Astrocyte (in vitro differentiated cells and primary cell): ENCODE data around the gene CYYR1. TPM values are rescaled to one million over a fixed set of nuclear protein-coding genes. Genes with fewer than 3 reads are reported as not detected.
A peak's percentile ranks its signal among the peaks of the same experiment; 100 is the strongest.

ENCODE experiments used
- DNase-seq: peaks from one replicate; pipeline ENCODE4 v3.0.0-alpha.2; 2010; ENCODE audit warnings: low read depth
- FAIRE-seq: peaks from 2 replicates; lab custom pipeline; 2011; peaks lifted over from hg19 to GRCh38; lab: Jason Lieb, UNC
- H2AFZ ChIP-seq: 2 replicates; pipeline ENCODE4 v1.6.0; 2012; ENCODE audit warnings: low read depth, low read length, inconsistent platforms
- H3K27ac ChIP-seq: 2 replicates; pipeline ENCODE4 v1.5.1; 2011; ENCODE audit warnings: low read depth, low read length, inconsistent platforms
- H3K27me3 ChIP-seq: 2 replicates; pipeline ENCODE4 v1.6.0; 2011; ENCODE audit warnings: low read length, inconsistent platforms; ENCODE audit not compliant: insufficient read depth
- H3K36me3 ChIP-seq: 2 replicates; pipeline ENCODE4 v1.5.1; 2011; ENCODE audit warnings: low read length, inconsistent platforms; ENCODE audit not compliant: insufficient read depth
- H3K4me1 ChIP-seq: 2 replicates; pipeline ENCODE4 v1.5.1; 2011; ENCODE audit warnings: low read length, inconsistent platforms; ENCODE audit not compliant: insufficient read depth
- H3K4me2 ChIP-seq: 2 replicates; pipeline ENCODE4 v1.6.0; 2012; ENCODE audit warnings: low read length, inconsistent platforms
- H3K4me3 ChIP-seq: 2 replicates; pipeline ENCODE4 v1.5.1; 2011; ENCODE audit warnings: low read depth, mild to moderate bottlenecking, low read length, inconsistent platforms; ENCODE audit not compliant: insufficient read depth
- H3K79me2 ChIP-seq: 2 replicates; pipeline ENCODE4 v1.6.0; 2012; ENCODE audit warnings: mild to moderate bottlenecking, low read length, inconsistent platforms; ENCODE audit not compliant: insufficient read depth
- H3K9ac ChIP-seq: 2 replicates; pipeline ENCODE4 v1.6.0; 2012; ENCODE audit warnings: mild to moderate bottlenecking, low read length, inconsistent platforms
- H3K9me3 ChIP-seq: 2 replicates; pipeline ENCODE4 v1.5.1; 2012; ENCODE audit warnings: low read depth, mild to moderate bottlenecking, low read length, inconsistent platforms; ENCODE audit not compliant: insufficient read depth
- H4K20me1 ChIP-seq: 2 replicates; pipeline ENCODE4 v1.6.0; 2012; ENCODE audit warnings: low read length, inconsistent platforms; ENCODE audit not compliant: insufficient read depth
- H3K27ac Mint-ChIP-seq: one replicate; pipeline ENCODE4 v1.8.0; 2021; ENCODE audit warnings: mild to moderate bottlenecking, mixed read lengths; ENCODE audit not compliant: unreplicated experiment
- H3K27me3 Mint-ChIP-seq: one replicate; pipeline ENCODE4 v1.8.0; 2021; ENCODE audit warnings: low read depth, mixed read lengths; ENCODE audit not compliant: unreplicated experiment
- H3K36me3 Mint-ChIP-seq: one replicate; pipeline ENCODE4 v1.8.0; 2021; ENCODE audit warnings: low read depth, mixed read lengths; ENCODE audit not compliant: unreplicated experiment
- H3K4me1 Mint-ChIP-seq: one replicate; pipeline ENCODE4 v1.8.0; 2021; ENCODE audit warnings: low read depth, mixed read lengths; ENCODE audit not compliant: unreplicated experiment
- H3K4me3 Mint-ChIP-seq: one replicate; pipeline ENCODE4 v1.8.0; 2021; ENCODE audit warnings: mild to moderate bottlenecking, moderate library complexity, mixed read lengths; ENCODE audit not compliant: unreplicated experiment
- H3K9me3 Mint-ChIP-seq: one replicate; pipeline ENCODE4 v1.8.0; 2021; ENCODE audit warnings: mild to moderate bottlenecking, mixed read lengths; ENCODE audit not compliant: unreplicated experiment
- CTCF ChIP-seq: IDR thresholded peaks from 2 replicates; pipeline ENCODE4 v1.5.1; 2011; ENCODE audit warnings: low read depth, mild to moderate bottlenecking, inconsistent platforms, low read length, moderate library complexity; ENCODE audit not compliant: insufficient read depth
- EZH2 ChIP-seq: IDR thresholded peaks from 2 replicates; pipeline ENCODE4 v1.6.1; 2012; ENCODE audit warnings: mild to moderate bottlenecking, low read length, inconsistent platforms; ENCODE audit not compliant: insufficient read depth
- total RNA-seq: library from RNA; stranded (reverse); gene quantifications from 2 replicates; pipeline ENCODE4 v1.2.1, GENCODE V29; 2021

The CYYR1 gene
- total RNA-seq, 1 donor from 2014 or later: 4.7 TPM

DNA sequence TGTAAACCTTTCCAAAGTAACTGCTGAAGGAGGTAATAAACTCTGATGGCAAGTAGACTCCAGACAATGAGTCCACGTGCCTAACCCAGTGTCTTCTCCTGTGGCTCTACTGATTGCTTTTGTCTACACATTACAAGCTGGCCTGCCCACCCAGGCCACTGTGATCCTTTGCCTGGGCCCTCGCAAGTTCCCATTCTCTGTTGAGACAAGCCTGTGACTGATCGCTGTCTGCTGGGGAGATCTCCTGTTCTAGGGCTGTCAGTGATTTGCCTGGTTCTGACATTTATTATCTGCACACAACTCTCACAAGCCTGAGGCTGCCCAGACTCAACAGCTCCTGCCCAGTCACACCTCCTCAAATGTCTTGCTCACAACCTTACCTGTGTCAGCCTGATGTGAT is 81.4 kb downstream of the CYYR1 start:
- H3K4me2 ChIP-seq: no peak overlapping the region
- Mint-ChIP-seq H3K4me3 (no peak overlapping the region), H3K9me3 (peaks cover 2% of the 10 kb centered on the region), H3K27me3 (no peaks in the 10 kb centered on the region), H3K27ac (no peak overlapping the region), H3K4me1 (peaks cover 16% of the 10 kb centered on the region), H3K36me3 (no peaks in the 10 kb centered on the region)
- FAIRE-seq (no peak), DNase-seq (no peak)
- H3K4me3 ChIP-seq: no peak overlapping the region
- H3K27ac ChIP-seq: no peak overlapping the region
- no peak overlapping the region for H2AFZ ChIP-seq
- H4K20me1 ChIP-seq: no peaks in the 10 kb centered on the region
- TF ChIP-seq CTCF (no peak), EZH2 (no peak)
- no peaks in the 10 kb centered on the region for H3K36me3 ChIP-seq
- no peaks in the 10 kb centered on the region for H3K9me3 ChIP-seq
- no peaks in the 10 kb centered on the region for H3K4me1 ChIP-seq
- H3K79me2 ChIP-seq: no peaks in the 10 kb centered on the region
- no peak overlapping the region for H3K9ac ChIP-seq
- no peaks in the 10 kb centered on the region for H3K27me3 ChIP-seq

GRCh38 chr21:26490771-26491170 is 82.3 kb downstream of the CYYR1 start:
- DNase-seq: peak; percentile 36
- H3K27me3 ChIP-seq: no peaks in the 10 kb centered on the region
- no peaks in the 10 kb centered on the region for H3K36me3 ChIP-seq
- H4K20me1 ChIP-seq: no peaks in the 10 kb centered on the region
- no peak overlapping the region for H3K9ac ChIP-seq
- no peak overlapping the region for H3K27ac ChIP-seq
- Mint-ChIP-seq H3K4me1 (peaks cover 16% of the 10 kb centered on the region), H3K9me3 (peaks cover 2% of the 10 kb centered on the region), H3K4me3 (no peak overlapping the region), H3K27ac (peak overlapping the region; percentile 86), H3K36me3 (no peaks in the 10 kb centered on the region), H3K27me3 (no peaks in the 10 kb centered on the region)
- TF ChIP-seq CTCF (no peak), EZH2 (no peak)
- no peaks in the 10 kb centered on the region for H3K9me3 ChIP-seq
- no peak for FAIRE-seq
- no peaks in the 10 kb centered on the region for H3K79me2 ChIP-seq
- H3K4me2 ChIP-seq: peak overlapping the region; percentile 19
- no peaks in the 10 kb centered on the region for H3K4me1 ChIP-seq
- H3K4me3 ChIP-seq: no peak overlapping the region
- H2AFZ ChIP-seq: no peak overlapping the region

DNA sequence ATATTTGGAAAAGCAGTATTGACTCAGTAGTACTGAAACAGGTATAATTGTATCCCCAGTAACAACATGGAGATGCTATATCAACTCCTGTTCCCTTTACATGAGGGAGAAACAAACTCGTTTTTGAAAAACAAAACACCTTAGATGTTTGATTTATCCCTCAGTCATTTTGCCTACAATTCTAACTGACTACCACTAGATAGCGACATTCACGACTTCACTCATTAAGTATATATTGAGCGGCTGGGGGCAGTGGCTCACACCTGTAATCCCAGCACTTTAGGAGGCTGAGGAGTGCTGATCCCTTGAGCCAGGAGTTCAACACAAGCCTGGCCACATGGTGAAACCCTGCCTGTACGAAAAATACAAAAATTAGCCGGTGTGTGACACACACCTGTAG is 83.3 kb downstream of the CYYR1 start:
- no peaks in the 10 kb centered on the region for H4K20me1 ChIP-seq
- H2AFZ ChIP-seq: no peak overlapping the region
- Mint-ChIP-seq H3K9me3 (no peaks in the 10 kb centered on the region), H3K36me3 (no peaks in the 10 kb centered on the region), H3K4me3 (no peak overlapping the region), H3K4me1 (peaks cover 16% of the 10 kb centered on the region), H3K27me3 (no peaks in the 10 kb centered on the region), H3K27ac (no peak overlapping the region)
- H3K4me2 ChIP-seq: no peak overlapping the region
- no peak overlapping the region for H3K4me3 ChIP-seq
- no peaks in the 10 kb centered on the region for H3K9me3 ChIP-seq
- H3K27ac ChIP-seq: no peak overlapping the region
- H3K4me1 ChIP-seq: no peaks in the 10 kb centered on the region
- no peaks in the 10 kb centered on the region for H3K36me3 ChIP-seq
- H3K79me2 ChIP-seq: no peaks in the 10 kb centered on the region
- H3K27me3 ChIP-seq: no peaks in the 10 kb centered on the region
- TF ChIP-seq CTCF (no peak), EZH2 (no peak)
- H3K9ac ChIP-seq: no peak overlapping the region
- FAIRE-seq (no peak), DNase-seq (no peak)
